Measurements from ENCODE around the gene SLC2A11.
A peak's percentile ranks its signal among the peaks of the same experiment; 100 is the strongest.

SLC2A11 gene

GRCh38 chr22:23837496-23837859 is 20.2 kb upstream of the SLC2A11 start:
- ATAC-seq (no peak), DNase-seq (ENCODE audit: low spot score in 2 of 2) (no peak)
- no peaks in the 10 kb centered on the region for H3K9me3 Mint-ChIP-seq
- H3K4me1 Mint-ChIP-seq: peaks cover 29% of the 10 kb centered on the region
- H3K27ac Mint-ChIP-seq: peak overlapping the region; percentile 43
- H3K36me3 Mint-ChIP-seq: peaks cover 38% of the 10 kb centered on the region
- peak overlapping the region; percentile 96 for H3K4me3 Mint-ChIP-seq

GRCh38 chr22:23837911-23838680 is 19.6 kb upstream of the SLC2A11 start:
- DNase-seq (ENCODE audit: low spot score in 2 of 2): no peak
- peak overlapping the region; percentile 96 for H3K27ac Mint-ChIP-seq
- peaks cover 29% of the 10 kb centered on the region for H3K4me1 Mint-ChIP-seq
- H3K36me3 Mint-ChIP-seq: peaks cover 38% of the 10 kb centered on the region
- H3K9me3 Mint-ChIP-seq: no peaks in the 10 kb centered on the region
- peak overlapping the region; percentile 96 for H3K4me3 Mint-ChIP-seq
- ATAC-seq: no peak

DNA sequence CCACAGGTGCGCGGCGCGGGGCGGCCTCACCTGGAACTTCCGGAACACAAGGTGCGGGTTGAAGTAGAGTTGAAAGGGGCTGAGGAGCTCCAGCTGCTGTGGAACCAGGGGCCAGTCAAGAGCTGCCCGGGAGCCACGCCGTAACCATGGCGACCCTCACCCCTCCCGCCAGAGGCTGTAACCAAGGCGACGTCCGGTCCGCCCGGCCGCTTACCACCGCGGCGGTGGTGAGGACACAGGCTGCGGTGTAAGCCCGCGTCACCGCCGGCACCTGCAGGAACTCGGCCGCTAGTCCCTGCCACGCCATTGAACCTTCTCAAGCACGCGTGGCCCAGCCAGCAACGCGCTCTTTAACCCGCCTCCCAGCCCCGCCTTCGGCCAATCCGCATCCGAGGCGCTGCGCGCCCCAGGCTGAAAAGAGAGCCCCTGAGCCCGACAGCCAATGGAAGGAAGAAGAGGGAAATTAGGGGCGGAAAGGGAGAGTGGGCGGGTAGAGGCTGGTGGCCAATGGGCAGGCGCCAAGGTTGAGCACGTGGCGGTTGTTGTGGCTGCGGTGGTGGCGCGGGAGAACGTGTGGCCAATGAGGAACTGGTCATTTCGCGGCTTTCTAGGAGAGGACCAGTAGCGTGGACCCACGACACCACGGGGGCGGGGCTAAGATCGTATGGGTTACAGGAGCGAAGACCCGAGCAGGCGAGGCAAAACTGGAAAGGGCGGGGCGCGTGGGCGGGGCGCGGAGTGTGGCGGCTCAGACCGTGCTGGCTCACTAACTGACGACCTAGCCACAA is 18.8 kb upstream of the SLC2A11 start, which contains the start of gene DERL3:
Gene DERL3, minus strand, starts transcription at position 326 of the 788 bp plus-strand sequence. Its CDS starts 19 bp downstream, at position 307.
- Mint-ChIP-seq H3K27ac (peak within 1 kb of the TSS; percentile 96), H3K4me3 (peak within 1 kb of the TSS; percentile 96)

DNA sequence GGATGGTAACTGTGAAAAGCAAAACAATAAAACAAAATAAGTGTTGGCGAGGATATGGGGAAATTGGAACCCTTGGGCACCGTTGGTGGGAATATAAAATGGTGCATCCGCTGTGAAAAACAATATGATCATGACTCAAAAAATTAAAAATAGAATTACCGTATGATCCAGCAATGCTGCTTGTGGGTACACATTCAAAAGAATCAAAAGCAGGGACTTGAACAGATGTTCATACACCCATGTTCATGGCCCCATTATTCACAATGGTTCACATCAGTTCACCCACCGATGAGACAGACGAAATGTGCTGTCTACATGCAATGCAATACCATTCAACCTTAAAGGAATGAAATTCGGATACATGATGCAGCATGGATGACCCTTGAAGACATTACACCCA is 17.6 kb upstream of the SLC2A11 start:
- no peaks in the 10 kb centered on the region for H3K9me3 Mint-ChIP-seq
- ATAC-seq (no peak), DNase-seq (ENCODE audit: low spot score in 2 of 2) (no peak)
- peaks cover 38% of the 10 kb centered on the region for H3K36me3 Mint-ChIP-seq
- H3K27ac Mint-ChIP-seq: no peak overlapping the region
- peak overlapping the region; percentile 96 for H3K4me3 Mint-ChIP-seq
- H3K4me1 Mint-ChIP-seq: peaks cover 34% of the 10 kb centered on the region

More for the DNA sequence above, 18.8 kb upstream of the SLC2A11 start, which contains the start of gene DERL3:
- ATAC-seq (peak; percentile 88), DNase-seq (ENCODE audit: low spot score in 2 of 2) (peak; percentile 92 to 98)
- Mint-ChIP-seq H3K36me3 (peaks cover 38% of the 10 kb centered on the region), H3K4me1 (peaks cover 29% of the 10 kb centered on the region), H3K9me3 (no peaks in the 10 kb centered on the region)

DNA sequence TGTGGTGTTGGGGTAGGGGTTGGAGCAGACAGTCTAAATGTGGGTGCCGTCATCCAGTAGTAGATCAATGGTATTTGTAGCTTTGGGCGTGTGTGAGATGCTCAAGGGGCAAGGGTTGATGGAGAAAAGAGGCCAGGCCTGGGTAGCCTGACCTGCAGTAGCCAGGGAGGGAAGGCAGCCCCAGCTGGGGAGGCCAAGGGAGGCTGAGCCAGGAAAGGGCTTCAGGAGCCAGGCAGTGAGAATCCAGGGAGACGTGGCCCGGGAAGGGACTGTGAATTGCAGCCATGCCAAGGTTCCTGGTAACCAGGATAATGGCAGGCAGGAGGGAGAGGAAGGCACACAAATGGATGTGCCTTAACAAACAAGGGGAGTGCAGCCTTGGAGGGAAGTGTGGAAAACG is 16.4 kb upstream of the SLC2A11 start:
- H3K27ac Mint-ChIP-seq: peak overlapping the region; percentile 50
- no peak for DNase-seq (ENCODE audit: low spot score in 2 of 2)
- no peaks in the 10 kb centered on the region for H3K9me3 Mint-ChIP-seq
- peaks cover 33% of the 10 kb centered on the region for H3K36me3 Mint-ChIP-seq
- H3K4me1 Mint-ChIP-seq: peaks cover 34% of the 10 kb centered on the region
- ATAC-seq: no peak
- no peak overlapping the region for H3K4me3 Mint-ChIP-seq

- Mint-ChIP-seq H3K4me1 (peaks cover 34% of the 10 kb centered on the region), H3K27ac (peak overlapping the region; percentile 50), H3K4me3 (no peak overlapping the region), H3K36me3 (peaks cover 27% of the 10 kb centered on the region), H3K9me3 (no peaks in the 10 kb centered on the region)
- ATAC-seq (no peak), DNase-seq (ENCODE audit: low spot score in 2 of 2) (no peak)
These were observed 15.8 kb upstream of the SLC2A11 start for GRCh38 chr22:23841736-23842445.

GRCh38 chr22:23842599-23842998 is 15.1 kb upstream of the SLC2A11 start:
- DNase-seq (ENCODE audit: low spot score in 2 of 2) (no peak), ATAC-seq (no peak)
- Mint-ChIP-seq H3K4me1 (peaks cover 28% of the 10 kb centered on the region), H3K27ac (peak overlapping the region; percentile 29), H3K9me3 (no peaks in the 10 kb centered on the region), H3K36me3 (peaks cover 20% of the 10 kb centered on the region), H3K4me3 (no peak overlapping the region)

- Mint-ChIP-seq H3K9me3 (no peaks in the 10 kb centered on the region), H3K36me3 (no peaks in the 10 kb centered on the region), H3K4me1 (peaks cover 8% of the 10 kb centered on the region), H3K27ac (peak overlapping the region; percentile 78), H3K4me3 (no peak overlapping the region)
- DNase-seq (ENCODE audit: low spot score in 2 of 2) (no peak), ATAC-seq (no peak)
These were observed 12.9 kb upstream of the SLC2A11 start for GRCh38 chr22:23844739-23845202.

DNA sequence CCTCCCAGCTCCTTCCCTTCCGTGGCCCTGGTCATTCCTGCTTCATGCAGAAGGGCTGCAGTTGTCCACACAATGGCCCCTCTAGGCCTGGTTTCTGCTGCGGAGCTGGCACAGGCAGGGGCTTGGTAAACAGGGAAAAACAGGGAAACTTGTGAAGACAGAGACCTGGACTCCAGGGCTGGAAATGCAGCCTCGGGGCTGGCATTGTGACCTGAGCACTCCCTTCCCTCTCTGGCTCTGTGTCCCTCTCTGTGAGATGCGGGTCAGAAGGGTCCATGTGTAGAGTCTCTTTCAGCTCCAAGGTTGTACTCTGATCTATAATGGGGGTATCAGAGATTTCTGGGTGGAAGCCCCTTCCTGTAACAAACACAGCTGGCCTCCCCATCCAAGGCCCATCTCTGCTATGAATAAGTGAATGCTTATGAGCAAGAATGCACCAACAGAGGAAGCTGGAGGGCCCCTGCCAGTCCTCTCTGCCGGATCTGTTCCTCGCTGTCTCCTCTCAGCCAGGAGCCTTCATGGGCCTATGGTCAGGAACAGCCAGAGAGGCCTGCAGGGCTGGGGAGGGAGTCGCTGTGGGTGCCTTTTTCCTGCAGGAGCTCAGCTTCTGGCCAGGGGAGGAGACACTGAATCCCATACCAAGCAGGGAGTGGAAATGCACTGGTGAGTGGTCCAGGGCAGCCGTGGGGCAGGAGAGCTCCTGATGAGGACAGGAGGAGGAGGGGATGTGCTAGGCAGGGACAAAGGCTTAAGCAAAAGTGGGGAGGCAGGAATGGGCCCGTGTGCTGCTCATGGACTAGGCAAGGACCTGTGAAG is 12.2 kb upstream of the SLC2A11 start:
- no peaks in the 10 kb centered on the region for H3K9me3 Mint-ChIP-seq
- peaks cover 5% of the 10 kb centered on the region for H3K4me1 Mint-ChIP-seq
- peak overlapping the region; percentile 78 for H3K27ac Mint-ChIP-seq
- no peak overlapping the region for H3K4me3 Mint-ChIP-seq
- ATAC-seq (no peak), DNase-seq (ENCODE audit: low spot score in 2 of 2) (no peak)
- no peaks in the 10 kb centered on the region for H3K36me3 Mint-ChIP-seq

DNA sequence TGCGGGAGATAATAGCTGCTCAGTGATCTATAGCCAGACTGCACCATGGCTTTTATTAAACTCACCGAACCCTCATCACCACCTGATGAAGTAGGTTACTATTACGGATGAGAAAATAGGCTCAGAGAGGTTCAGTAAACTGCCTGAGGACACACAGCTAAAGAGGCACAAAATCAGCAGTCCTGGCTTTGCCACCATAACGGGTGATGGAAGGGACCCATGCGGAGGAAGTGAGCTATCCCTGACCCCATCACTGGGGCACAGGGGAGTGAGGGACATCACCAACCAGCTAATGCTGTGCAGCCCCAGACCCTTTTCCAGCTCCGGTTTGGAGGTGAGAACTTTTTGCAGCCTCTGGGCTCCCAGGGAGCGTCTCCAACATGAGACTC is 11.6 kb upstream of the SLC2A11 start:
- Mint-ChIP-seq H3K4me3 (no peak overlapping the region), H3K4me1 (peaks cover 5% of the 10 kb centered on the region), H3K9me3 (no peaks in the 10 kb centered on the region), H3K27ac (peak overlapping the region; percentile 78), H3K36me3 (no peaks in the 10 kb centered on the region)
- ATAC-seq (no peak), DNase-seq (ENCODE audit: low spot score in 2 of 2) (no peak)

- H3K27ac Mint-ChIP-seq: no peak overlapping the region
- DNase-seq (ENCODE audit: low spot score in 2 of 2) (no peak), ATAC-seq (no peak)
- no peak overlapping the region for H3K4me3 Mint-ChIP-seq
- no peaks in the 10 kb centered on the region for H3K36me3 Mint-ChIP-seq
- H3K9me3 Mint-ChIP-seq: no peaks in the 10 kb centered on the region
- H3K4me1 Mint-ChIP-seq: peaks cover 5% of the 10 kb centered on the region
These were observed 10.3 kb upstream of the SLC2A11 start for GRCh38 chr22:23847310-23847920.

DNA sequence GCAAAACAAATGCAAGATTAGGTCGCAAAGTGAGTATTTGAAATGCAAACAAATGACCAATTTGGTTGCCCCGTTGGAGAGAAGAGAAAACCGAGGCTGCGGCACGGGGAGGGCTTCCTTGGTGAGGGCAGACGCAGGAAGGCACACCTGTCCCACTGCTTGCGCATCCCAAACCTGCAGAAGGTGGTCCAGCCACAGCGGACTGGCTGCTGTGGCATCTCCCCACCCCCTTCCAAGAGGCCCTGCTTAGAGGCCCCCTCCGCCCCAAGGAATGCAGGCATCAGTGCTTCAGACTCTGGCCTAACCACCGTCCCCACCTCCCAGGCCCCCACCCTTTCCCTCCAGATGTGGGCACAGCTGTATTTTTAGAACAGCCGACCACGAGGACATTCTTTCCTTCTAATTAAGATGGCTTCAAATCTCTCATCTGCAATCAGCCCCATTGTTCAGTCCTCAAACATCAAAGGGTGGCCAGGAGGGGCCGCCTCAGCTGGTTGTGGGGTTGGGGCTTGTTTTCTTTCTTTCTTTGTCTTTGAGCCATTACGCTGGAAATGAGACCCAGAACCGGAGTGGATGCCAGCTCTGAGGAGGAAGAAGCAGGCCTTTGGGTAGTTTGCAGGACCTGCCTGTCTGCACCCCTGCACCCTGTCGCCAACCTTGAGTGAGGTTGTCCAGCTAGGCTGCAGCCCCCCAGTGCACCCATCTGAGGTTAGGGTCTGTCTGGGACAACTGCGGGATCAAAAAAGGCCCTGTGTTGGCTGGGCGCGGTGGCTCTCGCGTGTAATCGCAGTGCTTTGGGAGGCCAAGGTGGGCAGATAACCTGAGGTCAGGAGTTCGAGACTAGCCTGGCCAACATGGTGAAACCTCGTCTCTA is 9.4 kb upstream of the SLC2A11 start:
- no peak overlapping the region for H3K27ac Mint-ChIP-seq
- H3K36me3 Mint-ChIP-seq: no peaks in the 10 kb centered on the region
- no peaks in the 10 kb centered on the region for H3K9me3 Mint-ChIP-seq
- no peak overlapping the region for H3K4me3 Mint-ChIP-seq
- H3K4me1 Mint-ChIP-seq: peaks cover 5% of the 10 kb centered on the region
- DNase-seq (ENCODE audit: low spot score in 2 of 2): no peak
- no peak for ATAC-seq

Data from stimulated activated effector memory CD8-positive, alpha-beta T cell treated with anti-CD3 and anti-CD28 coated beads, Interleukin-12 subunit alpha, Interleukin-12 subunit beta, amount 100 ng/mL, for 72 hours (primary cell).